Fibroblast of the aortic adventitia (primary cell): ENCODE results near the gene BMP6. TPM values are rescaled to one million over a fixed set of nuclear protein-coding genes. Genes with fewer than 3 reads are reported as not detected.

Source experiments
- DNase-seq: peaks from one replicate; pipeline ENCODE4 v3.0.0-alpha.2; 2010; ENCODE audit warnings: low read depth
- H3K4me3 ChIP-seq: 2 replicates; pipeline ENCODE4 v1.5.1; 2011; ENCODE audit warnings: low read depth, mild to moderate bottlenecking, control low read depth, low read length, moderate library complexity
- total RNA-seq: library from RNA; depleted of rRNA; stranded (reverse); fragments of >200 nt; gene quantifications from 2 replicates; pipeline ENCODE4 v1.2.3, GENCODE V29; 2012; ENCODE audit warnings: low replicate concordance
- TF ChIP-seq, protein P1 (sequence below): IDR thresholded peaks from 2 replicates; pipeline ENCODE4 v1.5.1; 2011; ENCODE audit warnings: mild to moderate bottlenecking, low read length, control low read depth, inconsistent platforms; ENCODE audit not compliant: insufficient read depth

The BMP6 gene
- total RNA-seq, 1 donor: 10.5 TPM

DNA sequence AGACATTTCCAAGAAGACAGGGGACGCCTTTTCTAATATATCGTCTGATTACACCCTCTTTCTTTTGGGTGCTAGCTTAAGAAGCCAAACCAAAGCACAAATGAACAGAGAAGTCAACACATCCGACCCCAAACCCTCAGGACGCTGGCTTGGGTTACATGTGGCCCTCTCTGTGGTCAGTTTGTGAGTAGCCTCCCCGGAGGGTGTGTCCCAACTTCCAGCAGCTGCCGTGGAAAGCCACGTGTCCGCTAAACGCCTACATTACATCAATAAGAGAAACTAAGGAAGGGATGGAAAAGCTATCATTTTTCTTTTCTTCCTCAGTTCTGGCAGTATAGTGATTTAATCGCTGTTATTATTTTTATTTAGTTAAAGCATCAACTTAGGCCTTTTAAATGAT is 487 bp upstream of the BMP6 start:
- TF ChIP-seq, protein P1, sequence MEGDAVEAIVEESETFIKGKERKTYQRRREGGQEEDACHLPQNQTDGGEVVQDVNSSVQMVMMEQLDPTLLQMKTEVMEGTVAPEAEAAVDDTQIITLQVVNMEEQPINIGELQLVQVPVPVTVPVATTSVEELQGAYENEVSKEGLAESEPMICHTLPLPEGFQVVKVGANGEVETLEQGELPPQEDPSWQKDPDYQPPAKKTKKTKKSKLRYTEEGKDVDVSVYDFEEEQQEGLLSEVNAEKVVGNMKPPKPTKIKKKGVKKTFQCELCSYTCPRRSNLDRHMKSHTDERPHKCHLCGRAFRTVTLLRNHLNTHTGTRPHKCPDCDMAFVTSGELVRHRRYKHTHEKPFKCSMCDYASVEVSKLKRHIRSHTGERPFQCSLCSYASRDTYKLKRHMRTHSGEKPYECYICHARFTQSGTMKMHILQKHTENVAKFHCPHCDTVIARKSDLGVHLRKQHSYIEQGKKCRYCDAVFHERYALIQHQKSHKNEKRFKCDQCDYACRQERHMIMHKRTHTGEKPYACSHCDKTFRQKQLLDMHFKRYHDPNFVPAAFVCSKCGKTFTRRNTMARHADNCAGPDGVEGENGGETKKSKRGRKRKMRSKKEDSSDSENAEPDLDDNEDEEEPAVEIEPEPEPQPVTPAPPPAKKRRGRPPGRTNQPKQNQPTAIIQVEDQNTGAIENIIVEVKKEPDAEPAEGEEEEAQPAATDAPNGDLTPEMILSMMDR: no peak
- no peak for DNase-seq

DNA sequence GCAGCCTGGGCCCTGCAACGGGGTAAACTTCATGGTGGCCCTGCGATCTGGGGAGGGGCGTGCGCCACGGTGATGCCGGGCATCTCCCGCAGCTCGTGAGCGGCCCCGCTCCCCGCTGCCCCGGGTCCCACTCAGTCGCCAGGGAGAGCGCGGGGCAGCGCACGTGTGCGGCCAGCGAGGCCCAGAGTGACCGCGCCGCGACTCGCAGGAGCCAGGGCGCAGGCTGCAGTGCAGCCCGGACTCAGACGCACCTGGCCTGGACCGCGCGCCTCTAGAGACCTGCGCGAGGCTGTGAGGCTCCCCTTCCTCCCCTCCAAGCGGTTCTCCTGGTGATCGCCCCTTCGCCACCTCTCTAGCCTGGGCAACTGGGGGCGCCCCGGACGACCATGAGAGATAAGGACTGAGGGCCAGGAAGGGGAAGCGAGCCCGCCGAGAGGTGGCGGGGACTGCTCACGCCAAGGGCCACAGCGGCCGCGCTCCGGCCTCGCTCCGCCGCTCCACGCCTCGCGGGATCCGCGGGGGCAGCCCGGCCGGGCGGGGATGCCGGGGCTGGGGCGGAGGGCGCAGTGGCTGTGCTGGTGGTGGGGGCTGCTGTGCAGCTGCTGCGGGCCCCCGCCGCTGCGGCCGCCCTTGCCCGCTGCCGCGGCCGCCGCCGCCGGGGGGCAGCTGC is 652 bp downstream of the BMP6 start:
- H3K4me3 ChIP-seq: peak overlapping the region; percentile 78
- peak; percentile 7 for DNase-seq
- TF ChIP-seq, protein P1: no peak

More for the DNA sequence above, 487 bp upstream of the BMP6 start:
- H3K4me3 ChIP-seq: peak overlapping the region; percentile 78

DNA sequence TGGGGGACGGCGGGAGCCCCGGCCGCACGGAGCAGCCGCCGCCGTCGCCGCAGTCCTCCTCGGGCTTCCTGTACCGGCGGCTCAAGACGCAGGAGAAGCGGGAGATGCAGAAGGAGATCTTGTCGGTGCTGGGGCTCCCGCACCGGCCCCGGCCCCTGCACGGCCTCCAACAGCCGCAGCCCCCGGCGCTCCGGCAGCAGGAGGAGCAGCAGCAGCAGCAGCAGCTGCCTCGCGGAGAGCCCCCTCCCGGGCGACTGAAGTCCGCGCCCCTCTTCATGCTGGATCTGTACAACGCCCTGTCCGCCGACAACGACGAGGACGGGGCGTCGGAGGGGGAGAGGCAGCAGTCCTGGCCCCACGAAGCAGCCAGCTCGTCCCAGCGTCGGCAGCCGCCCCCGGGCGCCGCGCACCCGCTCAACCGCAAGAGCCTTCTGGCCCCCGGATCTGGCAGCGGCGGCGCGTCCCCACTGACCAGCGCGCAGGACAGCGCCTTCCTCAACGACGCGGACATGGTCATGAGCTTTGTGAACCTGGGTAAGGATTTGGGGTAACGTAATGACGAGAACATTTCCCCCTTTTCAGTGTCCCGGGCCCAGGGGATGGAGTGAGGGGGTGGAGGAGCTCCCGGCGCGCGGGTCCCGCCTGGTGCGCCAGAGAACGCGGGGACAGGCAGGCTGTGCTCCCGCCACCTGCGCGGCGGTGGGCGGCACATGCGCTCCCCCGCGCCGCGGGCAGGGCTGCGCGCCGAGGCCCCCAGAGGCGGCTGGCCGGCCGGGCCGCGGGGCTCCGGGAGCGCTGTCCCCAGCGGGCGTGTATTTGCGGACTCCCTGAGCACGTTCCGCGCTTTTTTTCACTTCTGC is 1.4 kb downstream of the BMP6 start:
- peak overlapping the region; percentile 78 for H3K4me3 ChIP-seq
- DNase-seq: peak; percentile 27
- TF ChIP-seq, protein P1: no peak

DNA sequence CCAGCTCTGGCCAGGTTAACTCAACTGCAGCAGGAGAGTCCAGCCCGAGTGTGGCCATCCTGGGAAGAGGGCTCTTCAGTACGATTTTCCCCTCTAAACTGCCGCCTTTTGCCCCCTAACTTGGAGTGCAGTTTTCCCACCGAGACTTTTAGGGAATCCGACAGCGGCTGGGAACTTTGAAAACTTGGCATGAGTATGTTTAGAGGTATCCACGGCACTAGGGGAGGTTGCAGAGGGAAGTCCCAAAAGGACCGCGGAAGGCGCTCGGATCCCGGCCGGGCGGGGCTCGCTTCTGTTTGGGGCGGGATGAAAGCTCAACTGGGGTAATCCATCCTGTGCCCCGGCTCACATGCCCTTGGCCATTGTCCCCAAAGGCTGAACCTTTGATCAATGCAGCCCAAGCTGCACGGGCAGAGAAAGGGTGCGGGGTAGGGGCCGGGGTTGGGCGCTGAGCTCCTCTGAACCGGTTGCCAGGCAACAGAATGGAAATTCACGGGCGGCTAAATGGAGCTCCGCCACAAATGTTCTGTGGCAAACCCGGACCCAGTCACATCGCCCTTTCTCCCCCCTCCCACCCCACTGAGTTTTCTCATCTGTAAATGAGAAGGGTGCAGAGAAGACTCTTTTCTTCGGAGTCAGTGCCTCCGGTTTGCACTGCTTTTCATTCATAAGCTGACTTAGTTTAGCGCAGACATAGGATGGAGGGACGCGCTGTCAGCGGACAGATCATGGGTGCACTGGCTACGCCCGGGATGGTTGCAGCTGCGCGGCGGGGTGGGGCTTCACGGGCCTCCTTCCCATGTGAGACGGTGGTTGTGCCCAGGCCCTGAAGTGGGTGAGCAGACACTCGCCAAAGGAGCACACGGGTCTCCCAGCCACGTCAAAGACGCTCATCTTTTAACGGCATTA is 2.3 kb downstream of the BMP6 start:
- TF ChIP-seq, protein P1: no peak
- peak overlapping the region; percentile 78 for H3K4me3 ChIP-seq
- peak; percentile 52 for DNase-seq

DNA sequence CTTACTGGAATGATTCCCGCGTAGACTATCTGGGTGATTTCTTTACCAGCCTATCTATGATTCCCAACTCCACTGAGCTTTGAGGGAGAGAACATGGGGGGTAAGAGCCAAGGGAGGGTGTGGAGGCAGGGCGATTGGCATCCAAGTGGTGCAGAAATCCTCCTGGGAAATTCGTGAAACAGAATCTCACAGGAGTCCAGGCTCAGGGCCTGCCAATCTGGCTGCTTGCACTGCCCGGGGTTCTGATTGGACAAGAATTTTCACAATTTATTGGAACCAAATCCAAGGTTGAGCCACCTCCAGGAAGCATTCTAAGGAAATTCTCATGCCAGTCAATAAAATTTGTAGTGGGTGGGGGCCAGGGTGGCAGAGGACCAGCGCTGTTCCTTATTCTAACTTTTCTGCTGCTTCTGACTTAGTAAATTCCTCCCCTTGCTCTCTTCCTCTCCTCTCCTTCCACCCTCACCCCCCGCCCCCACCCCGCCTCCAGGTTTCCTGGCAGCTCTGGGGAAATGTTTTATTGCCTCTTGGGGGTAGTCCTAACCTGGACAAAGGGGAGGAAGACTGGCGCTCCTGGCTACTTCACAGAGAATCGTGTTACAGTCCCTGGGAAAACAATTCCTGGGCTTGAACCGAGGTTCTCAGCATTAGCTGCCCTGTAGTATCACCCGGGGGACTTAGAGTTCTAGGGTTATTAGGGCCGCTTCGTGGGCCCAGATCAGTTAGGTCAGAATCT is 3.1 kb downstream of the BMP6 start:
- peak; percentile 46 for DNase-seq

More for the DNA sequence above, 3.1 kb downstream of the BMP6 start:
- H3K4me3 ChIP-seq: peak overlapping the region; percentile 78
- TF ChIP-seq, protein P1: no peak
